AG08396 (cell line): ENCODE data around the gene ALK.
"Not testable (repeated sequence)": the region's sequence is repeated elsewhere in the genome, so short reads cannot be mapped to it uniquely, and the experiment has no call there.

Experiments
- DNase-seq: peaks from one replicate; pipeline ENCODE4 v3.0.0; 2012; ENCODE audit warnings: low spot score, mixed read lengths

The ALK gene

DNA sequence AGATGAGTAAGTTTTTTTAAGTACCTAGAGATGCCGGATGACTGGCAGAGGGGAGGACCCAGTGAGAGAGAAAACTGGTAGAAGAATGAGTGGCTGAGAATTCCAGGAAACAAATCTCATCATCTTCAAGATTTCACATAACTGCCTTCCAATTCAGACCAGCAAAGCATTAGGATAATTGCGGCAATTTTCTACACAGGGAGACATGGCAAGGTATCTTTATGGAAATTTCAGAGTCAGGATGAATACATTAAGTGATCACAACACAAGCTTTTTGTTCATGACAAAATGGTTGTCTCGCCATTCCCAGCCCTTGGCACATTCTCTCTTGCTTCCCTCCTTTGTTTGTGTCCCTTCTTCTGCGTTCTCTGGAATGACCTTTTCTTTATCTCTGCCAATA lies 82.1 kb downstream of the ALK start:
- DNase-seq = no peak

GRCh38 chr2:29837925-29838324 lies 83.5 kb downstream of the ALK start:
- no peak for DNase-seq

GRCh38 chr2:29834624-29835023 lies 86.8 kb downstream of the ALK start:
- DNase-seq = peak; percentile 27

- DNase-seq = no peak
These were observed 87.3 kb downstream of the ALK start for GRCh38 chr2:29834036-29834540.

- DNase-seq = no peak
These were observed 89.8 kb downstream of the ALK start for GRCh38 chr2:29831560-29831959.

GRCh38 chr2:29829841-29830240 lies 91.5 kb downstream of the ALK start:
- DNase-seq = no peak

DNA sequence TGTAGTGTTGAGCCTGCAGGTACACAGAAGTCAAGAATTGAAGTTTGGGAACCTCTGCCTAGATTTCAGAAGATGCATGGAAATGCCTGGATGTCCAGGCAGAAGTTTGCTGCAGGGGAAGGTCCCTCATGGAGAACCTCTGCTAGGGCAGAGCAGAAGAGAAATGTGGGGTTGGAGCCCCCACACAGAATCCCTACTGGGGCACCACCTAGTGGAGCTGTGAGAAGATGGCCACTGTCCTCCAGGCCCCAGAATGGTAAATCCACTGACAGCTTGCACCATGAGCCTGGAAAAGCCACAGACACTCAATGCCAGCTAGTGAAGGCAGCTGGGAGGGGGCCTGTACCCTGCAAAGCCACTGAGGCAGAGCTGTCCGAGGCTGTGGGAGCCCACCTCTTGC lies 97.2 kb downstream of the ALK start:
- DNase-seq = not testable (repeated sequence)

GRCh38 chr2:29821591-29821990 lies 99.8 kb downstream of the ALK start:
- DNase-seq = no peak

- no peak for DNase-seq
These were observed 101.8 kb downstream of the ALK start for GRCh38 chr2:29819570-29819969.

DNA sequence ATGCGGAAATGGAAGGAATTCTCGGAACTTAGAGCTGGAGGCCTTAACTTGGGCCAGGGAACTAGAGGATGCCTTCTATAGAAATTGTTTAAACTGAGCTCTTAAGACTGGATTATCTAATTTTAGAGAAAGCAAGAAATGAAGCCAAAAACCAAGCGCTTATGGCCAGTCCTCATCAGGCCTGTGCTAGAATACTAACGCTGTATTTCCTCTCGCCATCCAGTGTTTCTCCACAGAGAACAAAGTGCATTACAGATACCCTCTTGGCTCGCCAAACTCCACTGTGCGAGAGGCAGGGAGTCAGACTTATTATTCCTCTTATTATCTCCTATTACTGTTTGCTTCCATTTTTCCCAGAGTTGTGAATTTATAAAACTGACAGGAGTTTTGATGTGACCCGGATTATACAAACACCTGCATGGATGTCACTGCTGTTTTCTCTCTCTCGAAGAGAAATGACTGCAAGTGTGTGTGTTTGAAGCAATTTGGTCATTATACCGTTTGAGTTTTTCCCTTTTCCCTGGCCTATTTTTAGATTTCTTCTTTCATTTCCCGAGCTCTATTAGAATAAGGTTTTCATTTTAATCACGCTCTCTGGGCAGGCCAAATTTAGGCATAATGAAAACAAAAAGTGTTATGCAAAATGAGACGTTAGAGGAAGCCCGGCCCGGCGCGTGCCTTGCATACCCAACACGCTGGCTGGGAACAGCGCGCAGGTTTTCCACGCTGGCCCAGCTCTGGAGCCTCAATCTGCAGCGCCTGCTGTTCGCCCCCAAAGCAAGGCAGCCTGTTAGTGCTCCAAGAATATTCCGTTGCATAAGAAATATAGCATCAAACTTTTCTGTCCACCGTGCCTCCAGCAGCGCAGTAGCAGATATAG lies 103.3 kb downstream of the ALK start:
- no peak for DNase-seq

DNA sequence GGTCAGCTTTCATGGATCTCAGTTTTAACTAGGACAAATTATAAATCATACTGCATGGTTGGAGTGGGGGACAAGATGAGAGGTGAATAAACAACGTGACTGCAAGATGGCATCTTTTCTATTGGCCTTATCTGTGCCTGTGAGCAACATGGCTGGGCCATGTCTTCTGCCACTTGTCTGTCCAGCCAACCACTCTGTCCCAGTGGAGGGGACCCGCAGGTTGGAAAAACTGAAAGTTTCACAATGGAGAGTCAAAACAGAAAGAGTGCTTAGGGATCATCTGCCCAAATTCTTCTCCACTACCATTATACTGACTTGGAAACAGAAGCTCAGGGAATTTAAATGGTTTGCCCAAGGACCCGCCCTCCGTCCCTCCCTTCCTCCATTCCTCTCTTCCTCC lies 104.1 kb downstream of the ALK start:
- DNase-seq = no peak

GRCh38 chr2:29816651-29817050 lies 104.7 kb downstream of the ALK start:
- no peak for DNase-seq

DNA sequence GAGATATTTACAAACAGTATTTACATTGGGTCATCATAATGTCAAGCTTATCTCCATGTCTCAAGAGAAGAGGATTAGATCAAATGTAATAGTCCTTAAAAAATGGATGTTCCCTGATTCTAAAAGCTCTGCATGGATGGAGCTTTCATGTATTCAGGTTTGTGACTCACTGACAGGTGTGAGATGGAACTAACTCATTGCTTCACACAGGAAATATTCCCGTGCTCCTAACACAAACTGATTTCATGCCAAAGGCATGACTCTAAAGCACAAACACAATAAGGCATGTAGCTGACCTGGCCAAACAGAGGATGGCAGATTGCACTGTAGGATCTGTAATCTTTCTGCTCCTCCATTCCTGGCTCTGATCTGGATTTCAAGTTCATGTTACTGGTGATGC lies 110.0 kb downstream of the ALK start:
- DNase-seq = no peak

DNA sequence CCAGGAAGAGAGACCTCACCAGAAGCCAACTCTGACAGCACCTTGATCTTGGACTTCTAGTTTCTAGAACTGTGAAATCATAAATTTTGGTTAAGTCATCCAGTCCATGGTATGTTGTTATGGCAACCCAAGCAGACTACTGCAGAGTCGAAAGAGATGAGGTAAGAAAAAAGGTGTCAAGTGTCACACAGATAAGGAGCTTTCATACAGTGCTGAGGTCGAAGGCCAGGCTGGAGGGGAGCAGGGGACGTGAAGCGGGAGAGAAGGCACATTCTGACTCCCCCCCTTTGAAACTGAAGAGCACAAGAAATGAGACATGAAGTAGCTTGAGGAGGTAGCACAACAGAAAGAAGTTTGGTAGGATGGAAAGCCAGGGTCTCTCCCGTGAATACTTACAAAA lies 110.4 kb downstream of the ALK start:
- DNase-seq = no peak

DNA sequence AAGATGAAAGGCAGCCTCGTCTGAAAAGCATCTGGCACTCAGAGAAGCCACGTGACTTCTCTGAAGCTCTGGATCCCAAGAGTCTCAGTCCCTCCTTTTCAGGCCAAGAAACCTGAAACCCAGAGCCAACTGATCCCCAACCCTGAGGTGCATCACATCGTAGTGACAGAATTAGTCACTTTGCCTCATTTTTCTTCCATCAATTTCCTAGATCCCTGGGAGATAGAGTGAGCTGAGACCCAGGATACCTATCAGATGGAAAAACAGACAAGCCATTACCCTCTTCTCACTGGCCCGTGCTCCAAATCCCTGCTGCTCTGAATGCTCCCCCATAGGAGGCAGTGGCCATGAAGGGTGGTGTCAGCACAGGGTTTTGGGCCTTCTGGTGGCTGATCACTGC lies 113.1 kb downstream of the ALK start:
- DNase-seq = no peak

DNA sequence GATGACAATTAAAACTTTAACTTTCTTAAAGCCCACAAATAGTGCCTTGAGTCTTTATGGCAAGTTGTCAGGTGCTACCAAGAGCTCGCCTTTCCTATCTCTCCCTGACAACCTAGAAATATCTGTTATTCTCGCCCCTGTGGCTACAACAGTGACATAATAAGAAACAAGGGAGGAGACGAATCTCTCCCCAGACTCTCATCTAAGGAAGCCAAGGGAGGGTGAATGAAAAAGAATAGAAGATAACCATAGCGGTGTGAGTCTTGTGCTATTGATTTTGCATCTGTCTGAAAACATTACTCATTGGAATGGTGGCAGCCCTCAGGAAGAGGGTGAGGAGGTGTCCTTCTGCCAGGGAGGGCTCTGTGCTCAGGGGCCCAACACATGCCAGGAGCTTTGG lies 114.3 kb downstream of the ALK start:
- DNase-seq = no peak

GRCh38 chr2:29806461-29806860 lies 114.9 kb downstream of the ALK start:
- no peak for DNase-seq

- DNase-seq = no peak
These were observed 116.7 kb downstream of the ALK start for GRCh38 chr2:29804671-29805070.

- DNase-seq = no peak
These were observed 117.8 kb downstream of the ALK start for GRCh38 chr2:29803537-29803936.

DNA sequence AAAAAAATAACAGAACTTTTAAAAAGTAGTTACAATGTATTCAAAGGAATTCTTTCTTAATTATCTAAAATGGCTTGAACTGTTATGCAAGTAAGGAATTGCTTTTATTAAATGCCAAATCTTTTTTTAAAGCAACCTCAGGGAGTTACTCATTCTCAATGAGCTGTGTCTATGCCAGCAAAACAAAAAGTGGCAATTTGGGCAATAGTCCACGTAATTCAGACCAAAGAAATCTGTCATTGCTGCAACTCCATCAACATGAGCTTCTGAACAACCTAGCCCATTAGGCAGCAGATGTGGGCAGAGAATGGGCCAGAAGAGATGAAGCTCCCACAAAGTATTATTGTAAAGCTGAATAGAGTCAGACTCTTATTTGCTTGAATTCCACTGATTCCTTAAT lies 118.4 kb downstream of the ALK start:
- peak; percentile 10 for DNase-seq

GRCh38 chr2:29799628-29800027 lies 121.8 kb downstream of the ALK start:
- DNase-seq = no peak

DNA sequence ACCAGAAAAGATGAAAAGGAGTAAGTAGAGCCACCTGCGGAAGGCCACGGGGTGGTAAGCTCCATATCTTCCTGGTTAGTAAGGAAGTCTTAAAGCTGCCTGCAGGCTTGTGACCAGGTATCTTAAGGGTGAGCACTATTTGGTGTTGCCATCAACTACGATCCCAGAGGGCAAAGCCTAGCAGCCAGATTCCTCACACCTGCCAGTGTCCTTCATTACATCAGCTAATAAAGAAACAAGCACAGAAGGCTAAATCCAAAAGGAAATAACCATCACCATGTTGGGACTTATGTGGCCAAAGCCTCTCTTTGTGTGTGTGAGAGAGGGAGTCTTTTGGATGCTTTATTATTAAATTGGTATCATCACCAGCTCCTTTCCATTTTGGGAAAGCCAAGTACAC lies 123.5 kb downstream of the ALK start:
- DNase-seq = no peak

DNA sequence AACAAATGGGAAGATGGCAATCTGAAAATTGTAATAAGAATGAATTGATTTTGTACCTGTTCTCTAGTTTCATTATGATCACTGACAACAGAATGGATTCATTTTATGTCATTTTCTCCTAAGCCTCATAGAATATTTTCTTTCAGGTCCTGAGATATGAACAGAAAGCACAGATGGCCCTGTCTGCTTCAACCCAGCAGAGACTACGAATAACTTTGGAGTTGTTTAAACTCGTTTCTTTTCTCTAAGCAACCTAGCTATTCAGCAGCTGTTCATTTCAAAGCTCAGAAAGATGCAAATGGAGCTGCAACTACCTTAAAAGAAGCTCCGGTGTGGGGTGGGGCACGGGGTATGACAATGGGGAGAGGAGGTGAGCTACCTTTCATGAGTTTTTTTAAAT lies 124.9 kb downstream of the ALK start:
- DNase-seq = no peak

- DNase-seq = no peak
These were observed 131.4 kb downstream of the ALK start for GRCh38 chr2:29789911-29790485.
